H9 (cell line): ENCODE measurements around the gene CDSN. TPM values are rescaled to one million over a fixed set of nuclear protein-coding genes. Genes with fewer than 3 reads are reported as not detected.

Experiments used
- DNase-seq: peaks from one replicate; pipeline ENCODE4 v3.0.0-alpha.2; 2017
- H2AFZ ChIP-seq: one replicate; pipeline ENCODE4 v1.6.1; 2013; ENCODE audit warnings: mild to moderate bottlenecking, low read length, control low read depth, moderate library complexity
- H2AK5ac ChIP-seq: 2 replicates; pipeline ENCODE4 v1.6.1; 2013; ENCODE audit warnings: low read length, control low read depth, mixed read lengths; ENCODE audit not compliant: insufficient read length
- H2BK120ac ChIP-seq: one replicate; pipeline ENCODE4 v1.6.1; 2013; ENCODE audit warnings: low read depth, mild to moderate bottlenecking, low read length, control low read depth, inconsistent platforms; ENCODE audit not compliant: poor library complexity, severe bottlenecking
- H2BK12ac ChIP-seq: 2 replicates; pipeline ENCODE4 v1.6.1; 2013; ENCODE audit warnings: low read length, control low read depth, mixed read lengths, low read depth; ENCODE audit not compliant: insufficient read length
- H2BK15ac ChIP-seq: 2 replicates; pipeline ENCODE4 v1.6.1; 2013; ENCODE audit warnings: low read depth, low read length, control low read depth
- H2BK20ac ChIP-seq: one replicate; pipeline ENCODE4 v1.6.1; 2013; ENCODE audit warnings: low read depth, mild to moderate bottlenecking, low read length, control low read depth, inconsistent platforms; ENCODE audit not compliant: poor library complexity, severe bottlenecking
- H2BK5ac ChIP-seq: 2 replicates; pipeline ENCODE4 v1.6.1; 2013; ENCODE audit warnings: low read length, control low read depth, mixed read lengths; ENCODE audit not compliant: insufficient read length
- H3K14ac ChIP-seq: 2 replicates; pipeline ENCODE4 v1.6.1; 2013; ENCODE audit warnings: low read length, control low read depth; ENCODE audit not compliant: insufficient read depth
- H3K18ac ChIP-seq: 2 replicates; pipeline ENCODE4 v1.6.1; 2013; ENCODE audit warnings: low read depth, mild to moderate bottlenecking, mixed read lengths, low read length, control low read depth; ENCODE audit not compliant: insufficient read length
- H3K23ac ChIP-seq: 2 replicates; pipeline ENCODE4 v1.6.1; 2013; ENCODE audit warnings: low read length, control low read depth, mixed read lengths, low read depth; ENCODE audit not compliant: insufficient read length
- H3K23me2 ChIP-seq: 2 replicates; pipeline ENCODE4 v1.6.1; 2013; ENCODE audit warnings: low read depth, mild to moderate bottlenecking, mixed read lengths, low read length, control low read depth; ENCODE audit not compliant: insufficient read length, poor library complexity, severe bottlenecking
- H3K27ac ChIP-seq: 2 replicates; pipeline ENCODE4 v1.5.1; 2013; ENCODE audit warnings: low read length, control low read depth, mixed read lengths, low read depth; ENCODE audit not compliant: insufficient read length
- H3K27me3 ChIP-seq: 2 replicates; pipeline ENCODE4 v1.6.1; 2013; ENCODE audit warnings: low read length, control low read depth, inconsistent platforms; ENCODE audit not compliant: insufficient read depth
- H3K4ac ChIP-seq: 2 replicates; pipeline ENCODE4 v1.6.1; 2013; ENCODE audit warnings: low read depth, mild to moderate bottlenecking, control low read depth, inconsistent platforms, low read length, moderate library complexity
- H3K4me1 ChIP-seq: 2 replicates; pipeline ENCODE4 v1.6.1; 2013; ENCODE audit warnings: low read length, control low read depth, inconsistent platforms; ENCODE audit not compliant: insufficient read depth
- H3K4me2 ChIP-seq: 2 replicates; pipeline ENCODE4 v1.6.1; 2013; ENCODE audit warnings: low read length, control low read depth, mixed read lengths; ENCODE audit not compliant: insufficient read length, insufficient read depth
- H3K56ac ChIP-seq: 2 replicates; pipeline ENCODE4 v1.6.1; 2013; ENCODE audit warnings: low read depth, mild to moderate bottlenecking, mixed read lengths, low read length, control low read depth; ENCODE audit not compliant: insufficient read length
- H3K79me1 ChIP-seq: 2 replicates; pipeline ENCODE4 v1.6.1; 2013; ENCODE audit warnings: low read depth, mild to moderate bottlenecking, moderate library complexity, low read length, control low read depth, inconsistent platforms; ENCODE audit not compliant: insufficient read depth, poor library complexity, severe bottlenecking
- H3K79me2 ChIP-seq: 2 replicates; pipeline ENCODE4 v1.6.1; 2013; ENCODE audit warnings: low read length, control low read depth, inconsistent platforms; ENCODE audit not compliant: insufficient read depth
- H3K9ac ChIP-seq: 2 replicates; pipeline ENCODE4 v1.6.1; 2013; ENCODE audit warnings: low read length, control low read depth, mixed read lengths; ENCODE audit not compliant: insufficient read length; ENCODE audit errors: extremely low read depth
- H3K9me3 ChIP-seq: one replicate; pipeline ENCODE4 v1.6.1; 2013; ENCODE audit warnings: low read depth, low read length, inconsistent platforms; ENCODE audit not compliant: control insufficient read depth
- H3T11ph ChIP-seq: one replicate; pipeline ENCODE4 v1.6.1; 2013; ENCODE audit warnings: mild to moderate bottlenecking, low read length, control low read depth, inconsistent platforms
- H4K20me1 ChIP-seq: one replicate; pipeline ENCODE4 v1.6.1; 2013; ENCODE audit not compliant: control insufficient read depth, insufficient read length, insufficient read depth
- H4K5ac ChIP-seq: 2 replicates; pipeline ENCODE4 v1.6.1; 2013; ENCODE audit warnings: low read depth, mild to moderate bottlenecking, mixed read lengths, low read length, control low read depth; ENCODE audit not compliant: insufficient read length
- H4K8ac ChIP-seq: replicated peaks from 2 replicates; pipeline ENCODE4 v1.6.1; 2013; ENCODE audit warnings: low read length, control low read depth, mixed read lengths, low read depth; ENCODE audit not compliant: insufficient read length
- H4K91ac ChIP-seq: 2 replicates; pipeline ENCODE4 v1.6.1; 2013; ENCODE audit warnings: low read depth, mild to moderate bottlenecking, moderate library complexity, mixed read lengths, low read length, control low read depth; ENCODE audit not compliant: insufficient read length
- H3K27ac Mint-ChIP-seq, 3 experiments: 2 replicates in 2 of 3; 3 replicates in 1 of 3; pipeline ENCODE4 v1.8.0; 2020 to 2021; ENCODE audit warnings: mixed read lengths in 3 of 3, mild to moderate bottlenecking in 1 of 3, moderate library complexity in 1 of 3
- H3K27me3 Mint-ChIP-seq: 2 replicates; pipeline ENCODE4 v1.8.0; 2021; ENCODE audit warnings: low read depth, mild to moderate bottlenecking, moderate library complexity, mixed read lengths
- H3K36me3 Mint-ChIP-seq, 3 experiments: 2 replicates in 2 of 3; 3 replicates in 1 of 3; pipeline ENCODE4 v1.8.0; 2020 to 2021; ENCODE audit warnings: low read depth in 3 of 3, mixed read lengths in 3 of 3; ENCODE audit not compliant: insufficient read depth in 1 of 3
- H3K4me1 Mint-ChIP-seq, 2 experiments: 2 replicates each; pipeline ENCODE4 v1.8.0; 2020; ENCODE audit warnings: mixed read lengths in 2 of 2
- H3K4me3 Mint-ChIP-seq, 2 experiments: 2 replicates in 1 of 2; 3 replicates in 1 of 2; pipeline ENCODE4 v1.8.0; 2020 to 2021; ENCODE audit warnings: mild to moderate bottlenecking in 2 of 2, mixed read lengths in 2 of 2, moderate library complexity in 1 of 2
- H3K9me3 Mint-ChIP-seq, 2 experiments: 2 replicates in 1 of 2; 3 replicates in 1 of 2; pipeline ENCODE4 v1.8.0; 2020; ENCODE audit warnings: mild to moderate bottlenecking in 2 of 2, mixed read lengths in 2 of 2, moderate library complexity in 1 of 2
- WGBS: extraction: QIAGEN DNeasy Blood & Tissue Kit; methylation state at CpG from one replicate; pipeline ENCODE4 v1.1.7; 2013; ENCODE audit warnings: missing lambda C conversion rate, low lambda C conversion rate, mixed read lengths; ENCODE audit not compliant: insufficient read length; ENCODE audit errors: extremely low coverage; 5-methylcytosine and 5-hydroxymethylcytosine counted together
- total RNA-seq: library from RNA; stranded (reverse); gene quantifications from 2 replicates; pipeline ENCODE4 v1.2.1, GENCODE V29; 2021
- TF ChIP-seq, protein P1 (sequence below): fragments of 200-600 bp; sonication (generic); conservative IDR thresholded peaks from 3 replicates; pipeline ENCODE4 v1.8.0; 2021; ENCODE audit warnings: antibody characterized with exemption, mild to moderate bottlenecking

Gene CDSN
- total RNA-seq, 1 experiment from 2014 or later, result not detected

DNA sequence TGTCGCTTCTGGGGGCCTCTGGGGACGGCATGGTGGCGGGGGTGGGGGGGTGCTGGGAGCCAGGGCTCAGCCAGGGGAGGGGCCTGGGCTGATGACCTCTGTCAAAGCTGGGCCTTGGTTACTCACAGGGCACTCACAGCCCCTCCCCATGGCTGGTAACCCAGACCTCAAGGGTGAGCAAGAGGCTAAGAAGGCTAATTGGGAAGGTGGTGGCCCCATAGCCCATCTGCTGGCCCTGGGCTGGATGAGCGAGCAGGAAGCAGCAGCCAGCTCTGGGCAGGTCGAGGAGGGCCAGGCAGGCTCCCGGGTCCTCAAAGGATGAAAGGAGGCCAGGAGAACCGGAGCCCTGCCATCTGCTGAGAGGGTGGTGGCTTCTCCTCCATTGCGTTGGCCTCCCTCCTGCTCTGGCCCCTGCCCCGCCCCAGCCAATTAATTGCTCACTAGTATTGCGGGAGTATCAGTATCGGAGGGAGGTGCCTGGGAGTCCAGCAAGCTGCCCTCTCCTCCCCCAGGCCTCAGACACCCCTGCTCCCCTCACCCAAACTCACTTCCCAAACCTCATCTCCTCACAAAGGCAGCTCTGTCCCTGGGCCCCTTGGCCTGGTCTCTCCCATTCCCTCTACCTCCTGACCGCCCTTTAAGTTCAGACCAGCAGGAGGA lies 1.0 kb upstream of the CDSN start:
- Histone ChIP-seq H2BK120ac (no peak overlapping the region), H4K8ac (no peak overlapping the region), H4K20me1 (no peaks in the 10 kb centered on the region), H3K27me3 (no peaks in the 10 kb centered on the region), H2AK5ac (no peak overlapping the region), H3K4me1 (no peaks in the 10 kb centered on the region), H4K91ac (no peak overlapping the region), H2BK20ac (no peak overlapping the region), H3K79me2 (no peaks in the 10 kb centered on the region), H3K23ac (no peak overlapping the region), H3K18ac (no peak overlapping the region), H3K23me2 (no peaks in the 10 kb centered on the region), H3K27ac (no peak overlapping the region), H2AFZ (no peak overlapping the region), H2BK12ac (no peak overlapping the region), H4K5ac (no peak overlapping the region), H3K9me3 (no peaks in the 10 kb centered on the region), H3K79me1 (no peaks in the 10 kb centered on the region), H3K14ac (no peak overlapping the region), H2BK15ac (no peak overlapping the region), H3K4me2 (no peak overlapping the region), H2BK5ac (no peak overlapping the region), H3K4ac (no peak overlapping the region), H3T11ph (no peak overlapping the region), H3K9ac (no peak overlapping the region), H3K56ac (no peak overlapping the region)
- H3K36me3 Mint-ChIP-seq, result no peaks in the 10 kb centered on the region
- no peak for DNase-seq
- no peak overlapping the region for H3K27ac Mint-ChIP-seq
- H3K4me3 Mint-ChIP-seq, result no peak overlapping the region
- H3K27me3 Mint-ChIP-seq, result peaks cover 5% of the 10 kb centered on the region
- H3K9me3 Mint-ChIP-seq, result no peaks in the 10 kb centered on the region; a peak in 1 of 5 replicates
- TF ChIP-seq, protein P1, sequence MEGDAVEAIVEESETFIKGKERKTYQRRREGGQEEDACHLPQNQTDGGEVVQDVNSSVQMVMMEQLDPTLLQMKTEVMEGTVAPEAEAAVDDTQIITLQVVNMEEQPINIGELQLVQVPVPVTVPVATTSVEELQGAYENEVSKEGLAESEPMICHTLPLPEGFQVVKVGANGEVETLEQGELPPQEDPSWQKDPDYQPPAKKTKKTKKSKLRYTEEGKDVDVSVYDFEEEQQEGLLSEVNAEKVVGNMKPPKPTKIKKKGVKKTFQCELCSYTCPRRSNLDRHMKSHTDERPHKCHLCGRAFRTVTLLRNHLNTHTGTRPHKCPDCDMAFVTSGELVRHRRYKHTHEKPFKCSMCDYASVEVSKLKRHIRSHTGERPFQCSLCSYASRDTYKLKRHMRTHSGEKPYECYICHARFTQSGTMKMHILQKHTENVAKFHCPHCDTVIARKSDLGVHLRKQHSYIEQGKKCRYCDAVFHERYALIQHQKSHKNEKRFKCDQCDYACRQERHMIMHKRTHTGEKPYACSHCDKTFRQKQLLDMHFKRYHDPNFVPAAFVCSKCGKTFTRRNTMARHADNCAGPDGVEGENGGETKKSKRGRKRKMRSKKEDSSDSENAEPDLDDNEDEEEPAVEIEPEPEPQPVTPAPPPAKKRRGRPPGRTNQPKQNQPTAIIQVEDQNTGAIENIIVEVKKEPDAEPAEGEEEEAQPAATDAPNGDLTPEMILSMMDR, result no peak
- H3K4me1 Mint-ChIP-seq, result peaks cover 21% of the 10 kb centered on the region in 2 experiments
- WGBS, result no CpG with 5 or more reads among the region's 12 CpGs
